B cell (primary cell): ENCODE results near the gene GMPR. TPM values are rescaled to one million over a fixed set of nuclear protein-coding genes. Genes with fewer than 3 reads are reported as not detected.

Source experiments
- ATAC-seq: fragments of 200-7000 bp; cut with Tn5 transposase; one replicate; pipeline ENCODE4 v1.10.0; 2021; ENCODE audit warnings: low read depth, mild to moderate bottlenecking, moderate number of reproducible peaks, moderate library complexity
- CTCF ChIA-PET: fragments of 350-600 bp; sonication (Branson Sonifier 250); formaldehyde crosslinking; loops from one replicate; lab custom pipeline; 2021; ENCODE audit warnings: antibody characterized with exemption, inconsistent platforms; lab: Charles Lee
- POLR2A ChIA-PET: fragments of 350-600 bp; sonication (Branson Sonifier 250); formaldehyde crosslinking; loops from one replicate; lab custom pipeline; 2021; ENCODE audit warnings: antibody characterized with exemption; lab: Charles Lee
- DNase-seq: peaks from one replicate; pipeline ENCODE4 v3.0.0; 2013
- H2AFZ ChIP-seq: 2 replicates; pipeline ENCODE4 v1.6.1; 2012; ENCODE audit warnings: mild to moderate bottlenecking, low read depth, low read length; ENCODE audit not compliant: insufficient read depth, poor library complexity, severe bottlenecking
- H3K27ac ChIP-seq, 2 donors: 1 replicate in 1 of 2; 2 replicates in 1 of 2; pipeline ENCODE4 v1.5.1; 2012 to 2013; ENCODE audit warnings: low read length in 2 of 2, mild to moderate bottlenecking in 2 of 2, moderate library complexity in 1 of 2
- H3K27me3 ChIP-seq, 4 experiments: fragments of 200-600 bp in 1 of 4; sonication (generic) in 1 of 4; replicated peaks in 1 of 4; 1 replicate in 2 of 4; 2 replicates in 2 of 4; pipeline versions ENCODE4 v1.6.1 to v1.7.0; 2013 to 2016; ENCODE audit warnings: low read length in 3 of 4, mild to moderate bottlenecking in 2 of 4, mixed read lengths in 1 of 4, moderate library complexity in 1 of 4; ENCODE audit not compliant: insufficient read depth in 4 of 4, control insufficient read depth in 3 of 4; ENCODE audit errors: control extremely low read depth in 1 of 4
- H3K36me3 ChIP-seq, 2 experiments: replicated peaks in 1 of 2; 1 replicate in 1 of 2; 2 replicates in 1 of 2; pipeline versions ENCODE4 v1.6.1 to v1.7.1; 2013; ENCODE audit warnings: low read length in 1 of 2; ENCODE audit not compliant: insufficient read depth in 2 of 2, control insufficient read depth in 1 of 2; ENCODE audit errors: control extremely low read depth in 1 of 2, extremely low read depth in 1 of 2
- H3K4me1 ChIP-seq, 2 donors: fragments of 200-600 bp in 1 of 2; sonication (generic) in 1 of 2; 1 replicate in 1 of 2; 2 replicates in 1 of 2; pipeline versions ENCODE4 v1.5.1 to v1.6.1; 2013 to 2017; ENCODE audit warnings: low read length in 2 of 2; ENCODE audit not compliant: control insufficient read depth in 2 of 2, insufficient read depth in 2 of 2
- H3K4me2 ChIP-seq: replicated peaks from 2 replicates; pipeline ENCODE3; 2012; ENCODE audit warnings: mild to moderate bottlenecking, low read depth, low read length; ENCODE audit not compliant: poor library complexity, severe bottlenecking
- H3K4me3 ChIP-seq, 5 experiments: fragments of 200-600 bp in 1 of 5; sonication (generic) in 1 of 5; 1 replicate in 3 of 5; 2 replicates in 2 of 5; pipeline versions ENCODE4 v1.5.1 to v1.7.0; 2011 to 2016; ENCODE audit warnings: low read length in 4 of 5, mild to moderate bottlenecking in 4 of 5, low read depth in 2 of 5, control low read depth in 1 of 5, moderate library complexity in 1 of 5; ENCODE audit not compliant: insufficient read depth in 1 of 5; ENCODE audit errors: control extremely low read depth in 1 of 5, extremely low read depth in 1 of 5
- H3K79me2 ChIP-seq: fragments of 200-600 bp; sonication (generic); one replicate; pipeline ENCODE4 v1.6.0; 2016; ENCODE audit warnings: low read length; ENCODE audit not compliant: control insufficient read depth, insufficient read depth
- H3K9ac ChIP-seq: fragments of 200-600 bp; sonication (generic); 2 replicates; pipeline ENCODE4 v1.6.1; 2017; ENCODE audit warnings: mild to moderate bottlenecking, low read length, moderate library complexity
- H3K9me3 ChIP-seq, 3 donors: one replicate each; pipeline versions ENCODE4 v1.6.1 to v1.7.1; 2013; ENCODE audit warnings: low read length in 2 of 3; ENCODE audit not compliant: control insufficient read depth in 2 of 3, insufficient read depth in 1 of 3; ENCODE audit errors: control extremely low read depth in 1 of 3
- H4K20me1 ChIP-seq: 2 replicates; pipeline ENCODE4 v1.6.0; 2012; ENCODE audit warnings: mild to moderate bottlenecking, low read length; ENCODE audit not compliant: insufficient read depth, control insufficient read depth, poor library complexity, severe bottlenecking
- H3K27ac Mint-ChIP-seq: one replicate; pipeline ENCODE4 v1.8.0; 2021; ENCODE audit warnings: mixed read lengths
- H3K27me3 Mint-ChIP-seq: one replicate; pipeline ENCODE4 v1.8.0; 2021; ENCODE audit warnings: mixed read lengths
- H3K4me1 Mint-ChIP-seq: one replicate; pipeline ENCODE4 v1.8.0; 2021; ENCODE audit warnings: mixed read lengths
- H3K4me3 Mint-ChIP-seq: one replicate; pipeline ENCODE4 v1.8.0; 2021; ENCODE audit warnings: mixed read lengths
- H3K9me3 Mint-ChIP-seq: one replicate; pipeline ENCODE4 v1.8.0; 2022; ENCODE audit warnings: mixed read lengths; ENCODE audit not compliant: insufficient read depth
- CTCF ChIP-seq: fragments of 200-600 bp; IDR thresholded peaks from one replicate; pipeline ENCODE4 v1.8.0; 2022; ENCODE audit warnings: antibody characterized with exemption, mild to moderate bottlenecking
- EZH2 ChIP-seq: IDR thresholded peaks from 2 replicates; pipeline ENCODE4 v1.6.1; 2012; ENCODE audit warnings: borderline replicate concordance, low read depth, mild to moderate bottlenecking, moderate library complexity, low read length; ENCODE audit not compliant: insufficient read depth, poor library complexity, severe bottlenecking
- WGBS: methylation state at CpG from one replicate; pipeline ENCODE4 v1.1.5; 2013; ENCODE audit warnings: missing lambda C conversion rate; ENCODE audit not compliant: insufficient coverage; 5-methylcytosine and 5-hydroxymethylcytosine counted together
- intact Hi-C: fragments of 100-400 bp; cut with micrococcal nuclease; formaldehyde crosslinking; loops from one replicate; pipeline ENCODE4 v1.10.0; 2022
- polyA plus RNA-seq: library from polyadenylated mRNA; depleted of rRNA; stranded (reverse); fragments of >200 nt; gene quantifications from 2 replicates; pipeline ENCODE4 v1.2.3, GENCODE V29; 2012
- total RNA-seq, 2 donors: library from RNA; stranded (reverse); fragments of 120-200 nt in 1 of 2; gene quantifications; 1 replicate in 1 of 2; 2 replicates in 1 of 2; pipeline versions ENCODE4 v1.2.3 to v1.2.4, GENCODE V29; 2013 to 2022

GMPR gene
- total and polyA plus RNA-seq, 2 donors (not counting 1 experiment from before 2014, with no cell fraction given) = 0.82 TPM; not detected in 1

- ChIA-PET CTCF (interaction anchor here (0.6 to 12.9 kb wide), 32 partner anchors 9 to 1994 kb away, joined by 3 to 176 read pairs (median 3); partner anchors contain the start of gene MYLIP), POLR2A (interaction anchor here (0.6 to 1.4 kb wide), 2 partner anchors 74 to 77 kb away, joined by 4 to 6 read pairs; partner anchors contain the start of gene MYLIP)
- ATAC-seq (peak; percentile 82), DNase-seq (peak; percentile 86)
- Mint-ChIP-seq H3K27ac (peak overlapping the region; percentile 93), H3K4me3 (peak overlapping the region; percentile 83), H3K27me3 (peaks cover 12% of the 10 kb centered on the region), H3K9me3 (no peaks in the 10 kb centered on the region), H3K4me1 (peaks cover 29% of the 10 kb centered on the region)
- peaks cover 0 to 4% (median 2%) of the 10 kb centered on the region in 4 experiments for H3K27me3 ChIP-seq
- H4K20me1 ChIP-seq = no peaks in the 10 kb centered on the region
- peak overlapping the region; percentile 41 to 45 for H3K27ac ChIP-seq
- H3K9me3 ChIP-seq = no peaks in the 10 kb centered on the region
- no peaks in the 10 kb centered on the region for H3K79me2 ChIP-seq
- TF ChIP-seq EZH2 = no peak
- TF ChIP-seq CTCF = no peak
- H3K4me2 ChIP-seq = peak overlapping the region; percentile 39
- H3K4me1 ChIP-seq = peaks cover 20 to 21% of the 10 kb centered on the region in 2 donors
- H3K9ac ChIP-seq = peak overlapping the region; percentile 5
- 2% methylated on average over 3 of the region's 4 CpGs for WGBS
- H3K36me3 ChIP-seq = no peaks in the 10 kb centered on the region
- no peak overlapping the region for H3K4me3 ChIP-seq
- intact Hi-C loops = loop anchor here (1.0 to 2.0 kb wide), 5 partner anchors 23 to 543 kb away; partner anchors contain the start of gene MYLIP
- peak overlapping the region; percentile 13 for H2AFZ ChIP-seq
Observed at GRCh38 chr6:16205377-16206144, 32.8 kb upstream of the GMPR start.
